ENCODE measurements around the gene RPL15.
"Not testable (repeated sequence)": the region's sequence is repeated elsewhere in the genome, so short reads cannot be mapped to it uniquely, and the experiment has no call there.

The RPL15 gene

GRCh38 chr3:23916886-23917678 lies at the start of gene RPL15, which contains the start of gene NKIRAS1:
Gene RPL15, plus strand, starts transcription at chr3:23917132. Its CDS starts 728 bp downstream, at chr3:23917860.
Gene NKIRAS1, minus strand, starts transcription at chr3:23916990. Its CDS starts 6,086 bp downstream, at chr3:23910904.
- Histone ChIP-seq H3K9ac (ENCODE audit: low read length in 5 of 5) (peak within 1 kb of the TSS; percentile 74 to 99 (median 88)), H3K36me3 (ENCODE audit: control insufficient read depth in 5 of 5, insufficient read depth in 5 of 5, low read length in 5 of 5) (peaks cover 17 to 30% (median 23%) of the 10 kb centered on the region in 5 donors), H3K4me3 (ENCODE audit: low read depth in 1 of 5, low read length in 5 of 5) (peak within 1 kb of the TSS; percentile 91 to 99 (median 96)), H3K4me1 (ENCODE audit: control insufficient read depth in 5 of 5, insufficient read depth in 5 of 5, low read length in 5 of 5) (peaks cover 2 to 35% (median 27%) of the 10 kb centered on the region in 5 donors), H3K27me3 (ENCODE audit: control insufficient read depth in 5 of 5, insufficient read depth in 4 of 5, low read length in 5 of 5) (no peaks in the 10 kb centered on the region), H3K27ac (ENCODE audit: low read depth, low read length) (peak within 1 kb of the TSS; percentile 92), H3K9me3 (ENCODE audit: control insufficient read depth in 5 of 5, low read length in 5 of 5) (no peaks in the 10 kb centered on the region)

GRCh38 chr3:23867400-23867799 lies 49.5 kb upstream of the RPL15 start:
- Histone ChIP-seq H3K27ac (ENCODE audit: low read depth, low read length) (no peak overlapping the region), H3K4me1 (ENCODE audit: control insufficient read depth in 5 of 5, insufficient read depth in 5 of 5, low read length in 5 of 5) (peaks cover 6 to 23% (median 19%) of the 10 kb centered on the region in 5 donors), H3K27me3 (ENCODE audit: control insufficient read depth in 5 of 5, insufficient read depth in 4 of 5, low read length in 5 of 5) (no peaks in the 10 kb centered on the region), H3K4me3 (ENCODE audit: low read depth in 1 of 5, low read length in 5 of 5) (no peak overlapping the region), H3K9me3 (ENCODE audit: control insufficient read depth in 5 of 5, low read length in 5 of 5) (no peaks in the 10 kb centered on the region), H3K9ac (ENCODE audit: low read length in 5 of 5) (no peak overlapping the region), H3K36me3 (ENCODE audit: control insufficient read depth in 5 of 5, insufficient read depth in 5 of 5, low read length in 5 of 5) (no peaks in the 10 kb centered on the region)

- no peak overlapping the region for H3K9ac ChIP-seq (ENCODE audit: low read length in 5 of 5)
- no peak overlapping the region for H3K27ac ChIP-seq (ENCODE audit: low read depth, low read length)
- H3K4me1 ChIP-seq (ENCODE audit: control insufficient read depth in 5 of 5, insufficient read depth in 5 of 5, low read length in 5 of 5), result peaks cover 6 to 23% (median 19%) of the 10 kb centered on the region in 5 donors
- no peaks in the 10 kb centered on the region for H3K27me3 ChIP-seq (ENCODE audit: control insufficient read depth in 5 of 5, insufficient read depth in 4 of 5, low read length in 5 of 5)
- no peaks in the 10 kb centered on the region for H3K9me3 ChIP-seq (ENCODE audit: control insufficient read depth in 5 of 5, low read length in 5 of 5)
- H3K4me3 ChIP-seq (ENCODE audit: low read depth in 1 of 5, low read length in 5 of 5), result no peak overlapping the region
- H3K36me3 ChIP-seq (ENCODE audit: control insufficient read depth in 5 of 5, insufficient read depth in 5 of 5, low read length in 5 of 5), result no peaks in the 10 kb centered on the region
Observed at GRCh38 chr3:23867838-23868237, 49.1 kb upstream of the RPL15 start.

- Histone ChIP-seq H3K27ac (ENCODE audit: low read depth, low read length) (no peak overlapping the region), H3K36me3 (ENCODE audit: control insufficient read depth in 5 of 5, insufficient read depth in 5 of 5, low read length in 5 of 5) (no peaks in the 10 kb centered on the region), H3K9me3 (ENCODE audit: control insufficient read depth in 5 of 5, low read length in 5 of 5) (no peaks in the 10 kb centered on the region), H3K4me1 (ENCODE audit: control insufficient read depth in 5 of 5, insufficient read depth in 5 of 5, low read length in 5 of 5) (peaks cover 6 to 32% (median 29%) of the 10 kb centered on the region in 5 donors), H3K27me3 (ENCODE audit: control insufficient read depth in 5 of 5, insufficient read depth in 4 of 5, low read length in 5 of 5) (no peaks in the 10 kb centered on the region), H3K9ac (ENCODE audit: low read length in 5 of 5) (no peak overlapping the region), H3K4me3 (ENCODE audit: low read depth in 1 of 5, low read length in 5 of 5) (no peak overlapping the region)
Observed at GRCh38 chr3:23869977-23870662, 46.8 kb upstream of the RPL15 start.

- not testable (repeated sequence) for H3K4me3 ChIP-seq (ENCODE audit: low read depth in 1 of 5, low read length in 5 of 5); H3K27ac ChIP-seq (ENCODE audit: low read depth, low read length); H3K27me3 ChIP-seq (ENCODE audit: control insufficient read depth in 5 of 5, insufficient read depth in 4 of 5, low read length in 5 of 5); H3K9me3 ChIP-seq (ENCODE audit: control insufficient read depth in 5 of 5, low read length in 5 of 5); H3K36me3 ChIP-seq (ENCODE audit: control insufficient read depth in 5 of 5, insufficient read depth in 5 of 5, low read length in 5 of 5); H3K9ac ChIP-seq (ENCODE audit: low read length in 5 of 5)
- peaks cover 6 to 33% (median 28%) of the 10 kb centered on the region in 5 donors for H3K4me1 ChIP-seq (ENCODE audit: control insufficient read depth in 5 of 5, insufficient read depth in 5 of 5, low read length in 5 of 5)
Observed at GRCh38 chr3:23870663-23871043, 46.3 kb upstream of the RPL15 start.

GRCh38 chr3:23871361-23871760 lies 45.6 kb upstream of the RPL15 start:
- not testable (repeated sequence) for H3K27me3 ChIP-seq (ENCODE audit: control insufficient read depth in 5 of 5, insufficient read depth in 4 of 5, low read length in 5 of 5); H3K9ac ChIP-seq (ENCODE audit: low read length in 5 of 5); H3K4me3 ChIP-seq (ENCODE audit: low read depth in 1 of 5, low read length in 5 of 5); H3K36me3 ChIP-seq (ENCODE audit: control insufficient read depth in 5 of 5, insufficient read depth in 5 of 5, low read length in 5 of 5); H3K9me3 ChIP-seq (ENCODE audit: control insufficient read depth in 5 of 5, low read length in 5 of 5); H3K27ac ChIP-seq (ENCODE audit: low read depth, low read length)
- H3K4me1 ChIP-seq (ENCODE audit: control insufficient read depth in 5 of 5, insufficient read depth in 5 of 5, low read length in 5 of 5), result peaks cover 0 to 26% (median 20%) of the 10 kb centered on the region in 5 donors

GRCh38 chr3:23872330-23872729 lies 44.6 kb upstream of the RPL15 start:
- H3K27ac ChIP-seq (ENCODE audit: low read depth, low read length), result no peak overlapping the region
- no peaks in the 10 kb centered on the region for H3K9me3 ChIP-seq (ENCODE audit: control insufficient read depth in 5 of 5, low read length in 5 of 5)
- H3K4me1 ChIP-seq (ENCODE audit: control insufficient read depth in 5 of 5, insufficient read depth in 5 of 5, low read length in 5 of 5), result peaks cover 0 to 33% (median 28%) of the 10 kb centered on the region in 5 donors
- no peak overlapping the region for H3K9ac ChIP-seq (ENCODE audit: low read length in 5 of 5)
- H3K36me3 ChIP-seq (ENCODE audit: control insufficient read depth in 5 of 5, insufficient read depth in 5 of 5, low read length in 5 of 5), result no peaks in the 10 kb centered on the region
- no peaks in the 10 kb centered on the region for H3K27me3 ChIP-seq (ENCODE audit: control insufficient read depth in 5 of 5, insufficient read depth in 4 of 5, low read length in 5 of 5)
- H3K4me3 ChIP-seq (ENCODE audit: low read depth in 1 of 5, low read length in 5 of 5), result no peak overlapping the region

GRCh38 chr3:23873941-23874340 lies 43.0 kb upstream of the RPL15 start:
- Histone ChIP-seq H3K9me3 (ENCODE audit: control insufficient read depth in 5 of 5, low read length in 5 of 5) (no peaks in the 10 kb centered on the region), H3K36me3 (ENCODE audit: control insufficient read depth in 5 of 5, insufficient read depth in 5 of 5, low read length in 5 of 5) (peaks cover 0 to 2% (median 0%) of the 10 kb centered on the region in 5 donors), H3K9ac (ENCODE audit: low read length in 5 of 5) (peak overlapping the region in 2 of 5 donors; percentile 39 to 56), H3K4me1 (ENCODE audit: control insufficient read depth in 5 of 5, insufficient read depth in 5 of 5, low read length in 5 of 5) (peaks cover 0 to 36% (median 32%) of the 10 kb centered on the region in 5 donors), H3K4me3 (ENCODE audit: low read depth in 1 of 5, low read length in 5 of 5) (no peak overlapping the region), H3K27ac (ENCODE audit: low read depth, low read length) (peak overlapping the region; percentile 69), H3K27me3 (ENCODE audit: control insufficient read depth in 5 of 5, insufficient read depth in 4 of 5, low read length in 5 of 5) (no peaks in the 10 kb centered on the region)

- Histone ChIP-seq H3K4me1 (ENCODE audit: control insufficient read depth in 5 of 5, insufficient read depth in 5 of 5, low read length in 5 of 5) (peaks cover 0 to 36% (median 32%) of the 10 kb centered on the region in 5 donors), H3K9me3 (ENCODE audit: control insufficient read depth in 5 of 5, low read length in 5 of 5) (no peaks in the 10 kb centered on the region), H3K9ac (ENCODE audit: low read length in 5 of 5) (peak overlapping the region in 2 of 5 donors; percentile 39 to 56), H3K27me3 (ENCODE audit: control insufficient read depth in 5 of 5, insufficient read depth in 4 of 5, low read length in 5 of 5) (no peaks in the 10 kb centered on the region), H3K4me3 (ENCODE audit: low read depth in 1 of 5, low read length in 5 of 5) (no peak overlapping the region), H3K36me3 (ENCODE audit: control insufficient read depth in 5 of 5, insufficient read depth in 5 of 5, low read length in 5 of 5) (peaks cover 0 to 2% (median 0%) of the 10 kb centered on the region in 5 donors), H3K27ac (ENCODE audit: low read depth, low read length) (peak overlapping the region; percentile 69)
Observed at GRCh38 chr3:23874359-23875112, 42.4 kb upstream of the RPL15 start.

All from subcutaneous abdominal adipose tissue (tissue), 5 donors.